Measurements from ENCODE around the gene HCRTR2.

Gene HCRTR2

DNA sequence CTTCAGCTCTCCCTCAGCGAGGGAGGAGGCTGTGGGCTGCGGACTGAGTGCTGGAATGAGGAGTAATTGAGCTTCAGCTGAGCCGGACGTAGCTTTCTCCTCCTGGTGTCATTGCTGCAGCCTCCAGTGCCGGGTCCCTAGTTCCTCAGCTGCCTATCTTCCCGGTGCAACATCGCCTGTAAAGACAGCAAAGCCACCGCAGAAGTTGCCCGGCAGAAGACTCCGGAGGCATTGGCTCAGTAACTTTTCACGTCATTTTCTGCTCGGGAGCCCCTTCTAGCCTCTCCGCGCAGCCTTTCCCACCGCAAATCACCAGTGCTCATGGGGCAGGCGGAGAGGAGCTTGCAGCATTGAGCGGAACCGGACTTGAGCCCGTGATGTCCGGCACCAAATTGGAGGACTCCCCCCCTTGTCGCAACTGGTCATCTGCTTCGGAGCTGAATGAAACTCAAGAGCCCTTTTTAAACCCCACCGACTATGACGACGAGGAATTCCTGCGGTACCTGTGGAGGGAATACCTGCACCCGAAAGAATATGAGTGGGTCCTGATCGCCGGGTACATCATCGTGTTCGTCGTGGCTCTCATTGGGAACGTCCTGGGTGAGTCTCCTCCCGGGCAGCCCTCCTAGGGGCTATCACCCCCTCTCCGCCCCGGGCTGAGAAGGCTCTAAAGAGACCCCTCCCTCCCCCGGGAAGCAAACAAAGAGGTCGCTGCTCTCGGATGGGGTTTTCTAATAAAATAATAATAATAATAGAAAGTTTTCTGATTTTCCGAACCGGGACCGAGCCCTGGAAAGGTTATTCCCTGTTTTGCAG, at the start of gene HCRTR2:
TSS of gene HCRTR2 (plus strand) at position 305 of the 816 bp plus-strand sequence. CDS start at position 378, 73 bp downstream.
- no peaks in the 10 kb centered on the region for H3K36me3 ChIP-seq (ENCODE audit: insufficient read depth, insufficient read length, low read length)
- TF ChIP-seq SUZ12 (IDR thresholded peaks at IDR 0.05; ENCODE audit: extremely low read depth, insufficient read depth, insufficient read length) = no peak
- no peak for TF ChIP-seq YY1 (IDR thresholded peaks at IDR 0.05; ENCODE audit: insufficient read depth, insufficient read length)
- no peak for TF ChIP-seq ZNF274 (IDR thresholded peaks at IDR 0.05; ENCODE audit: low read depth, low read length)
- peak within 1 kb of the TSS; percentile 32 for H3K9ac ChIP-seq (ENCODE audit: insufficient read length, low read depth)
- H3K27me3 ChIP-seq (ENCODE audit: insufficient read depth, insufficient read length) = peaks cover 29% of the 10 kb centered on the region
- H3K4me3 ChIP-seq (ENCODE audit: insufficient read length, low read depth) = peak within 1 kb of the TSS; percentile 67
- H3K4me1 ChIP-seq (ENCODE audit: insufficient read depth, insufficient read length) = no peaks in the 10 kb centered on the region
- H3K9me3 ChIP-seq (ENCODE audit: insufficient read depth, low read length) = no peaks in the 10 kb centered on the region
- DNase-seq (ENCODE audit: low read depth, low spot score) = peak; percentile 9

DNA sequence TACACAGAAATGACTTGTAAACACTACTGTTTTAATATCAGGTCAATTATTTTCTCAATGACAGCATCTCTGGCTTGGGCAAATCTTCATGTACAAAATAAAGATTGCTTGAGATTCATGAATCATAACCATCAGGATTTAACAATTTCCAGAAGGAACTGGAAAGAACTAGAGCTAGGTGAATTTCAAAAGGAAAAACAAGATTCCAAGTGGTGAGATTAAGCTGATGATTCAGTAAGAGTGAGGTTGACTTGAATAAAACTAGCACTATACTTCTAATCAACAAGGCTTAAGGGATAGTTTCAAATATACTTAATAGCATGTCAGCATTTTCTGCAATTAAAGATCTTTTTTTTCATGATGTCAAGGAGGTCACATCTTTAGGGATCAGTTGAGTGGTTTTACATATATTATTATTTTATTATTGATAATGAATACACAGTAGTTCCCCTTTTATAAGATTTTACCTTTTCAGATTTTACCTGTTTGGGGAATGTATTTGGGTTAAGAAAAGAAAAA, 43.5 kb upstream of the HCRTR2 start:
- H3K4me1 ChIP-seq (ENCODE audit: insufficient read depth, insufficient read length) = no peaks in the 10 kb centered on the region
- no peak overlapping the region for H3K9ac ChIP-seq (ENCODE audit: insufficient read length, low read depth)
- no peaks in the 10 kb centered on the region for H3K27me3 ChIP-seq (ENCODE audit: insufficient read depth, insufficient read length)
- no peaks in the 10 kb centered on the region for H3K36me3 ChIP-seq (ENCODE audit: insufficient read depth, insufficient read length, low read length)
- no peaks in the 10 kb centered on the region for H3K9me3 ChIP-seq (ENCODE audit: insufficient read depth, low read length)
- DNase-seq (ENCODE audit: low read depth, low spot score) = no peak
- no peak overlapping the region for H3K4me3 ChIP-seq (ENCODE audit: insufficient read length, low read depth)
- TF ChIP-seq YY1 (IDR thresholded peaks at IDR 0.05; ENCODE audit: insufficient read depth, insufficient read length) (no peak), ZNF274 (IDR thresholded peaks at IDR 0.05; ENCODE audit: low read depth, low read length) (no peak), SUZ12 (IDR thresholded peaks at IDR 0.05; ENCODE audit: extremely low read depth, insufficient read depth, insufficient read length) (no peak)

GRCh38 chr6:55131616-55132015, 42.7 kb upstream of the HCRTR2 start:
- Histone ChIP-seq H3K9ac (ENCODE audit: insufficient read length, low read depth) (no peak overlapping the region), H3K27me3 (ENCODE audit: insufficient read depth, insufficient read length) (no peaks in the 10 kb centered on the region), H3K36me3 (ENCODE audit: insufficient read depth, insufficient read length, low read length) (no peaks in the 10 kb centered on the region), H3K4me3 (ENCODE audit: insufficient read length, low read depth) (no peak overlapping the region), H3K4me1 (ENCODE audit: insufficient read depth, insufficient read length) (no peaks in the 10 kb centered on the region), H3K9me3 (ENCODE audit: insufficient read depth, low read length) (no peaks in the 10 kb centered on the region)
- DNase-seq (ENCODE audit: low read depth, low spot score) = no peak
- TF ChIP-seq ZNF274 (IDR thresholded peaks at IDR 0.05; ENCODE audit: low read depth, low read length) (no peak), YY1 (IDR thresholded peaks at IDR 0.05; ENCODE audit: insufficient read depth, insufficient read length) (no peak), SUZ12 (IDR thresholded peaks at IDR 0.05; ENCODE audit: extremely low read depth, insufficient read depth, insufficient read length) (no peak)

DNA sequence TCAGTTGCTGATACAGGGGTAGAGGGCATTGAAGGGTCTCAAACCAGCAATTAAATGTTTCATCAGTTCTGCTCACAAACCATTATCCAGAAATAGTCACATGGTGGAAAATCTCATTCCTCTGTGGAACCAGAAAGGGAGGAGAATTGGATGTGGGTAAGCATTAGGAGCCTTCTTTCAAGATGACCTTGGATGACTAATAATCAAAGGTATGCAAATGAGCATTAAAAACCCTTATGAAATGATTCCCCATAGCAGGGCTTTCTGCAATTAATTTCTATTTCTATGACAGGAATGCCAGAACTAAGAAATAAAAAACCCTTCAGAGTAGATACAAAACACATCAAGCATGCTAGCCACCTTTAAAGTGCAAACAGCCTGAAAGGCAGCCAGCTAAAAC, 37.4 kb upstream of the HCRTR2 start:
- TF ChIP-seq ZNF274 (IDR thresholded peaks at IDR 0.05; ENCODE audit: low read depth, low read length) (no peak), YY1 (IDR thresholded peaks at IDR 0.05; ENCODE audit: insufficient read depth, insufficient read length) (no peak), SUZ12 (IDR thresholded peaks at IDR 0.05; ENCODE audit: extremely low read depth, insufficient read depth, insufficient read length) (no peak)
- H3K9ac ChIP-seq (ENCODE audit: insufficient read length, low read depth) = no peak overlapping the region
- H3K4me3 ChIP-seq (ENCODE audit: insufficient read length, low read depth) = no peak overlapping the region
- H3K27me3 ChIP-seq (ENCODE audit: insufficient read depth, insufficient read length) = no peaks in the 10 kb centered on the region
- no peaks in the 10 kb centered on the region for H3K4me1 ChIP-seq (ENCODE audit: insufficient read depth, insufficient read length)
- no peaks in the 10 kb centered on the region for H3K9me3 ChIP-seq (ENCODE audit: insufficient read depth, low read length)
- H3K36me3 ChIP-seq (ENCODE audit: insufficient read depth, insufficient read length, low read length) = no peaks in the 10 kb centered on the region
- no peak for DNase-seq (ENCODE audit: low read depth, low spot score)

- Histone ChIP-seq H3K4me1 (ENCODE audit: insufficient read depth, insufficient read length) (no peaks in the 10 kb centered on the region), H3K9ac (ENCODE audit: insufficient read length, low read depth) (no peak overlapping the region), H3K36me3 (ENCODE audit: insufficient read depth, insufficient read length, low read length) (no peaks in the 10 kb centered on the region), H3K9me3 (ENCODE audit: insufficient read depth, low read length) (no peaks in the 10 kb centered on the region), H3K4me3 (ENCODE audit: insufficient read length, low read depth) (no peak overlapping the region), H3K27me3 (ENCODE audit: insufficient read depth, insufficient read length) (no peaks in the 10 kb centered on the region)
- no peak for DNase-seq (ENCODE audit: low read depth, low spot score)
- TF ChIP-seq ZNF274 (IDR thresholded peaks at IDR 0.05; ENCODE audit: low read depth, low read length) = no peak
- TF ChIP-seq YY1 (IDR thresholded peaks at IDR 0.05; ENCODE audit: insufficient read depth, insufficient read length) = no peak
- TF ChIP-seq SUZ12 (IDR thresholded peaks at IDR 0.05; ENCODE audit: extremely low read depth, insufficient read depth, insufficient read length) = no peak
These were observed 36.2 kb upstream of the HCRTR2 start for GRCh38 chr6:55137929-55138693.

GRCh38 chr6:55141611-55142010, 32.7 kb upstream of the HCRTR2 start:
- Histone ChIP-seq H3K36me3 (ENCODE audit: insufficient read depth, insufficient read length, low read length) (no peaks in the 10 kb centered on the region), H3K9ac (ENCODE audit: insufficient read length, low read depth) (no peak overlapping the region), H3K27me3 (ENCODE audit: insufficient read depth, insufficient read length) (no peaks in the 10 kb centered on the region), H3K9me3 (ENCODE audit: insufficient read depth, low read length) (no peaks in the 10 kb centered on the region), H3K4me1 (ENCODE audit: insufficient read depth, insufficient read length) (no peaks in the 10 kb centered on the region), H3K4me3 (ENCODE audit: insufficient read length, low read depth) (no peak overlapping the region)
- TF ChIP-seq SUZ12 (IDR thresholded peaks at IDR 0.05; ENCODE audit: extremely low read depth, insufficient read depth, insufficient read length) = no peak
- TF ChIP-seq YY1 (IDR thresholded peaks at IDR 0.05; ENCODE audit: insufficient read depth, insufficient read length) = no peak
- TF ChIP-seq ZNF274 (IDR thresholded peaks at IDR 0.05; ENCODE audit: low read depth, low read length) = no peak
- no peak for DNase-seq (ENCODE audit: low read depth, low spot score)

DNA sequence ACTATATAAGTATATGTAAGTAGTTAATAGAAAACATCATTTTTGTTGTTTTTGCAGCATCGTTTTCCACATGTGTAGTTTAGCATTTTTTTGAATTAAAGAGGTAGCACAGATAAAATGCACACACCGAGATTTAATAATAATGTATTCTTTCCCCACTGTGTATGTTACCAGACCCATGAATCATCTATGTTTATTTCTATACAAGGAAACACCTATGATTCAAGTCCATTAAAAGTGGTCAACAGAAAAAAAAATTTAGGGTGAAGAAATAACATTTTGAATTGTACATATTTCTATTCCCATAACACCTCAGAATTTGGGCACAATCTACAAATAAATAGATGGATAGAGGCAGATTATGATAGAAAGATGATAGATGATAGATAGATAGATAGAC, 31.7 kb upstream of the HCRTR2 start:
- H3K9ac ChIP-seq (ENCODE audit: insufficient read length, low read depth) = no peak overlapping the region
- H3K4me1 ChIP-seq (ENCODE audit: insufficient read depth, insufficient read length) = no peaks in the 10 kb centered on the region
- H3K9me3 ChIP-seq (ENCODE audit: insufficient read depth, low read length) = no peaks in the 10 kb centered on the region
- DNase-seq (ENCODE audit: low read depth, low spot score) = no peak
- H3K36me3 ChIP-seq (ENCODE audit: insufficient read depth, insufficient read length, low read length) = no peaks in the 10 kb centered on the region
- H3K4me3 ChIP-seq (ENCODE audit: insufficient read length, low read depth) = no peak overlapping the region
- no peaks in the 10 kb centered on the region for H3K27me3 ChIP-seq (ENCODE audit: insufficient read depth, insufficient read length)
- TF ChIP-seq YY1 (IDR thresholded peaks at IDR 0.05; ENCODE audit: insufficient read depth, insufficient read length) (no peak), SUZ12 (IDR thresholded peaks at IDR 0.05; ENCODE audit: extremely low read depth, insufficient read depth, insufficient read length) (no peak), ZNF274 (IDR thresholded peaks at IDR 0.05; ENCODE audit: low read depth, low read length) (no peak)
